ENCODE data around the gene DPYSL3. TPM values are rescaled to one million over a fixed set of nuclear protein-coding genes. Genes with fewer than 3 reads are reported as not detected.

DPYSL3 gene
- total and polyA plus RNA-seq, 4 experiments from 2014 or later = 0.06 to 0.25 TPM; not detected in 2

DNA sequence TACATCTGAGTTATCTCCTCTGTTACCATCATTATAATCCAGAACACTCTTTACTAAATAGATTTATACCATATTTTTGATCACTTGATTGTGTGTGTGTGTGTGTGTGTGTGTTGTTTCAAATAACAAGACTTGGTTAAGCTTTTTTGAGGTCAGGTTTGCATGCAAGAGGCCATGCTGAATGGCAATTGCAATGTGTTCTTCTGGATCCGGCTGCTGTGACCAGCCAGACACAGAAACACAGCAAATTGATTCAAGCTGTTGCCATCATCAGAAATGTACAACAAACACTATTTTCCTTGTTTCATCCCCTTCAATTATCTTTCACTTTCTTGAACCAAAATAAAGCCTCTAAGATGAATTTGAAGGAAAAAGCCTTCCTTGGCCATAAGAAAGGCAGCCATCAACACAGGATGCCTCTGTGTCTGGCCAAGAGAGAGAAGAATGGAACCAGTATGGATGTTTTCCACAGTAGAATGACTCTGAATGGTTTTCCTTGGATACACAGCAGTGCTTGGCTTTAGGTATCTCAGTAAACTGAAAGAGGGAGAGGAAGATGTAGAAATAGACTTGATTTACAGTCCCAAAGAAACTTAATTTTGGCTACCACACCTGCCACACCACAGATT lies 53.9 kb downstream of the DPYSL3 start:
- Histone ChIP-seq H3K27me3 (ENCODE audit: insufficient read depth, low read length) (peaks cover 16% of the 10 kb centered on the region), H3K4me1 (ENCODE audit: insufficient read depth, low read length) (peaks cover 13% of the 10 kb centered on the region), H3K27ac (ENCODE audit: low read depth, low read length) (no peak overlapping the region), H3K36me3 (ENCODE audit: insufficient read depth, low read length) (no peaks in the 10 kb centered on the region), H3K4me3 (ENCODE audit: low read length in 2 of 2) (no peak overlapping the region), H3K9me3 (ENCODE audit: control insufficient read depth in 1 of 2, low read length in 2 of 2) (no peaks in the 10 kb centered on the region)
- DNase-seq = no peak
- Mint-ChIP-seq H3K36me3 (no peaks in the 10 kb centered on the region), H3K27me3 (peaks cover 43 to 44% of the 10 kb centered on the region in 2 donors), H3K4me3 (peak overlapping the region in 2 of 8 donors; percentile 17 to 53), H3K27ac (no peak overlapping the region), H3K4me1 (peaks cover 7 to 18% (median 13%) of the 10 kb centered on the region in 4 donors), H3K9me3 (peaks cover 0 to 4% (median 2%) of the 10 kb centered on the region in 8 donors)
- POLR2A ChIA-PET (ENCODE audit: partially characterized antibody) = no interaction called here
- intact Hi-C loops (cut with micrococcal nuclease) = no loop called here
- CTCF ChIA-PET (ENCODE audit: partially characterized antibody) = no interaction called here

- Histone ChIP-seq H3K9me3 (ENCODE audit: control insufficient read depth in 1 of 2, low read length in 2 of 2) (no peaks in the 10 kb centered on the region), H3K4me3 (ENCODE audit: low read length in 2 of 2) (no peak overlapping the region), H3K36me3 (ENCODE audit: insufficient read depth, low read length) (no peaks in the 10 kb centered on the region), H3K27me3 (ENCODE audit: insufficient read depth, low read length) (peaks cover 16% of the 10 kb centered on the region), H3K4me1 (ENCODE audit: insufficient read depth, low read length) (peaks cover 13% of the 10 kb centered on the region), H3K27ac (ENCODE audit: low read depth, low read length) (no peak overlapping the region)
- no peaks in the 10 kb centered on the region for H3K36me3 Mint-ChIP-seq
- H3K4me1 Mint-ChIP-seq = peaks cover 7 to 18% (median 13%) of the 10 kb centered on the region in 4 donors
- ChIA-PET CTCF (ENCODE audit: partially characterized antibody) (interaction anchor here (1.6 kb wide), 1 partner anchor 365 kb away, joined by 3 read pairs; no protein-coding TSS in a partner anchor), POLR2A (ENCODE audit: partially characterized antibody) (no interaction called here)
- DNase-seq = no peak
- intact Hi-C loops (cut with micrococcal nuclease) = loop anchor here (5.0 kb wide), 2 partner anchors 367 to 1277 kb away; no protein-coding TSS in a partner anchor
- H3K9me3 Mint-ChIP-seq = peaks cover 0 to 4% (median under 1%) of the 10 kb centered on the region in 8 donors
- peaks cover 44 to 48% of the 10 kb centered on the region in 2 donors for H3K27me3 Mint-ChIP-seq
- no peak overlapping the region for H3K27ac Mint-ChIP-seq
- H3K4me3 Mint-ChIP-seq = peak overlapping the region; percentile 51 to 89 (median 84)
These were observed 54.7 kb downstream of the DPYSL3 start for GRCh38 chr5:147454996-147455677.

DNA sequence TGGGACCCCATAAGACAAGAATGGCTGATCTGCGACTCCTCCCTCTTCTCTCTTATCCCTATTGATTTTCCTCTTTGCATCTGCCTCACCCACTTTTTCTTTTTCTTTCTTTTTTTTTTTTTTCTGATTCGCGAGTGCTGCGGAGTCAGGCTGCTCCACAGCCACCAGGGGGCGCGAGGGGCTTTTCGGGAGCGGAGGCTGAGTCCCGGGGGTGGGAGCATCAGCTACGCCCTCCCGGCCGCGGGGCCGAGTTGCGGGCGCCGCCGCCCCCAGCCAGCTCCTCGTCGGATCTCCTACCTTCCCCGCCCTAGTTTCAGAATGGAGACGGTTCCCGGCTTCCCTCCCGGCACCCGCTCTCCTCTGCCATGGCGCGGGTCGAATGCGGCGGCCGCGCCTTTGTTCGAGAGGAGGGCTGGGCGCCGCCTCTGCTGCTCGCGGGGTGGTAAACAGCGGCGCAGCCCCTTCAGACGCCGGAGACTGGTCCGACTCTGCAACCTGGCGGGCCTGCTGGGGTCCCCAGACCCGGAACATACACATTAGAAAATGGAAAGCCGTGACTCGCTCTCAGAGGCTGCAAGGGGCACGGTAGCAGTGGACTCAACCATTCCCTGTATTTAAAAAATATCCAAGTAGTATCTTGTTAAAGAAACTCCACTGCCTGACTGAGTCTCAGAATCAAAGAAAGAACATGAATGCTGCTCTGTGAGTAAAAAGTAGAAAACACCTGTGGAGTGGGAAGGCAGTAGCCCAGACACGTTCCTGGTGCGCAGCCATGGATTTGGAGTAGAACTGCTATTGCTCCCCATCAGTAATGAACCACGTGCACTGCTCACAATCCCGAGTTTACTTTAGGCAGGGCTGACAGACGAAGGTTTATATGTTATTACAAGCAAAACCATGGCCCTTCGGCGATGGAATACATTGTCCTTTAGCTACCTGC lies 55.7 kb downstream of the DPYSL3 start:
- POLR2A ChIA-PET (ENCODE audit: partially characterized antibody) = no interaction called here
- CTCF ChIA-PET (ENCODE audit: partially characterized antibody) = interaction anchor here (0.8 to 1.6 kb wide), 3 partner anchors 12 to 366 kb away, joined by 3 read pairs; no protein-coding TSS in a partner anchor
- Histone ChIP-seq H3K4me3 (ENCODE audit: low read length in 2 of 2) (peak overlapping the region; percentile 10 to 35), H3K9me3 (ENCODE audit: control insufficient read depth in 1 of 2, low read length in 2 of 2) (no peaks in the 10 kb centered on the region), H3K36me3 (ENCODE audit: insufficient read depth, low read length) (no peaks in the 10 kb centered on the region), H3K4me1 (ENCODE audit: insufficient read depth, low read length) (peaks cover 13% of the 10 kb centered on the region), H3K27me3 (ENCODE audit: insufficient read depth, low read length) (peaks cover 16% of the 10 kb centered on the region), H3K27ac (ENCODE audit: low read depth, low read length) (no peak overlapping the region)
- intact Hi-C loops (cut with micrococcal nuclease) = loop anchor here (5.0 kb wide), 2 partner anchors 368 to 1278 kb away; no protein-coding TSS in a partner anchor
- peak in 4 of 5 donors; percentile 42 to 65 (median 54) for DNase-seq
- H3K36me3 Mint-ChIP-seq = no peaks in the 10 kb centered on the region
- peaks cover 7 to 18% (median 13%) of the 10 kb centered on the region in 4 donors for H3K4me1 Mint-ChIP-seq
- peak overlapping the region; percentile 74 to 89 (median 86) for H3K4me3 Mint-ChIP-seq
- H3K27me3 Mint-ChIP-seq = peaks cover 44 to 52% of the 10 kb centered on the region in 2 donors
- peak overlapping the region in 1 of 7 donors; percentile 28 for H3K27ac Mint-ChIP-seq
- H3K9me3 Mint-ChIP-seq = peaks cover 0 to 4% (median under 1%) of the 10 kb centered on the region in 8 donors

- Mint-ChIP-seq H3K27me3 (peaks cover 34 to 46% of the 10 kb centered on the region in 2 donors), H3K4me3 (peak overlapping the region; percentile 26 to 75 (median 69))
- CTCF ChIA-PET (ENCODE audit: partially characterized antibody) = no interaction called here
These were observed 57.6 kb downstream of the DPYSL3 start for GRCh38 chr5:147452165-147452811.

GRCh38 chr5:147451193-147451592 lies 58.7 kb downstream of the DPYSL3 start:
- no peaks in the 10 kb centered on the region for H3K9me3 ChIP-seq (ENCODE audit: control insufficient read depth in 1 of 2, low read length in 2 of 2)
- H3K4me1 ChIP-seq (ENCODE audit: insufficient read depth, low read length) = peaks cover 13% of the 10 kb centered on the region
- ChIA-PET CTCF (ENCODE audit: partially characterized antibody) (interaction anchor here (1.1 kb wide), 1 partner anchor 370 kb away, joined by 3 read pairs; no protein-coding TSS in a partner anchor), POLR2A (ENCODE audit: partially characterized antibody) (no interaction called here)
- H3K27ac ChIP-seq (ENCODE audit: low read depth, low read length) = no peak overlapping the region
- DNase-seq = no peak
- H3K27me3 Mint-ChIP-seq = peaks cover 28 to 41% of the 10 kb centered on the region in 2 donors
- peaks cover 16% of the 10 kb centered on the region for H3K27me3 ChIP-seq (ENCODE audit: insufficient read depth, low read length)
- no peaks in the 10 kb centered on the region for H3K36me3 ChIP-seq (ENCODE audit: insufficient read depth, low read length)
- H3K4me1 Mint-ChIP-seq = peaks cover 7 to 18% (median 13%) of the 10 kb centered on the region in 4 donors
- H3K27ac Mint-ChIP-seq = no peak overlapping the region
- no peaks in the 10 kb centered on the region for H3K36me3 Mint-ChIP-seq
- peak overlapping the region in 2 of 8 donors; percentile 30 to 54 for H3K4me3 Mint-ChIP-seq
- no peak overlapping the region for H3K4me3 ChIP-seq (ENCODE audit: low read length in 2 of 2)
- peaks cover 0 to 2% (median 0%) of the 10 kb centered on the region in 8 donors for H3K9me3 Mint-ChIP-seq
- intact Hi-C loops (cut with micrococcal nuclease) = loop anchor here (5.0 kb wide), 2 partner anchors 371 to 1281 kb away; no protein-coding TSS in a partner anchor

More at GRCh38 chr5:147452165-147452811, 57.6 kb downstream of the DPYSL3 start:
- Mint-ChIP-seq H3K27ac (peak overlapping the region in 1 of 7 donors; percentile 17), H3K9me3 (peaks cover 0 to 3% (median 0%) of the 10 kb centered on the region in 8 donors), H3K4me1 (peaks cover 7 to 18% (median 13%) of the 10 kb centered on the region in 4 donors), H3K36me3 (no peaks in the 10 kb centered on the region)
- H3K27me3 ChIP-seq (ENCODE audit: insufficient read depth, low read length) = peaks cover 16% of the 10 kb centered on the region
- intact Hi-C loops (cut with micrococcal nuclease) = loop anchor here (5.0 kb wide), 2 partner anchors 370 to 1280 kb away; no protein-coding TSS in a partner anchor
- H3K36me3 ChIP-seq (ENCODE audit: insufficient read depth, low read length) = no peaks in the 10 kb centered on the region
- no peak overlapping the region for H3K4me3 ChIP-seq (ENCODE audit: low read length in 2 of 2)
- H3K4me1 ChIP-seq (ENCODE audit: insufficient read depth, low read length) = peaks cover 13% of the 10 kb centered on the region
- H3K27ac ChIP-seq (ENCODE audit: low read depth, low read length) = no peak overlapping the region
- no peaks in the 10 kb centered on the region for H3K9me3 ChIP-seq (ENCODE audit: control insufficient read depth in 1 of 2, low read length in 2 of 2)
- DNase-seq = no peak
- POLR2A ChIA-PET (ENCODE audit: partially characterized antibody) = no interaction called here

- Mint-ChIP-seq H3K4me1 (peaks cover 7 to 18% (median 13%) of the 10 kb centered on the region in 4 donors), H3K9me3 (peaks cover 0 to 1% (median 0%) of the 10 kb centered on the region in 8 donors), H3K27ac (no peak overlapping the region), H3K36me3 (no peaks in the 10 kb centered on the region), H3K27me3 (peaks cover 28 to 41% of the 10 kb centered on the region in 2 donors), H3K4me3 (no peak overlapping the region)
- POLR2A ChIA-PET (ENCODE audit: partially characterized antibody) = no interaction called here
- intact Hi-C loops (cut with micrococcal nuclease) = loop anchor here (5.0 kb wide), 2 partner anchors 372 to 1282 kb away; no protein-coding TSS in a partner anchor
- no peak for DNase-seq
- peaks cover 13% of the 10 kb centered on the region for H3K4me1 ChIP-seq (ENCODE audit: insufficient read depth, low read length)
- H3K27me3 ChIP-seq (ENCODE audit: insufficient read depth, low read length) = peaks cover 16% of the 10 kb centered on the region
- CTCF ChIA-PET (ENCODE audit: partially characterized antibody) = interaction anchor here (1.1 kb wide), 1 partner anchor 371 kb away, joined by 3 read pairs; no protein-coding TSS in a partner anchor
- no peaks in the 10 kb centered on the region for H3K36me3 ChIP-seq (ENCODE audit: insufficient read depth, low read length)
- no peaks in the 10 kb centered on the region for H3K9me3 ChIP-seq (ENCODE audit: control insufficient read depth in 1 of 2, low read length in 2 of 2)
- no peak overlapping the region for H3K4me3 ChIP-seq (ENCODE audit: low read length in 2 of 2)
- no peak overlapping the region for H3K27ac ChIP-seq (ENCODE audit: low read depth, low read length)
These were observed 59.3 kb downstream of the DPYSL3 start for GRCh38 chr5:147450606-147451005.

All from CD4-positive, alpha-beta memory T cell (primary cell).